Measurements from ENCODE around the gene MAFG. TPM values are rescaled to one million over a fixed set of nuclear protein-coding genes. Genes with fewer than 3 reads are reported as not detected.

Gene MAFG
- total RNA-seq, 1 donor from 2014 or later = 8.1 TPM

GRCh38 chr17:81884968-81885367, 42.6 kb downstream of the MAFG start:
- H3K27ac Mint-ChIP-seq = no peak overlapping the region
- H3K4me3 Mint-ChIP-seq = no peak overlapping the region
- Histone ChIP-seq H3K9me3 (ENCODE audit: low read depth) (no peaks in the 10 kb centered on the region), H4K20me1 (ENCODE audit: low read depth) (peaks cover 9% of the 10 kb centered on the region), H3K36me3 (peaks cover 10% of the 10 kb centered on the region), H3K4me1 (peaks cover 3% of the 10 kb centered on the region), H3K4me2 (no peak overlapping the region), H3K27ac (no peak overlapping the region), H3K27me3 (no peaks in the 10 kb centered on the region), H3F3A (ENCODE audit: low read depth) (peaks cover 11% of the 10 kb centered on the region), H3K9ac (no peak overlapping the region), H3K4me3 (no peak overlapping the region), H3K79me2 (ENCODE audit: low read depth) (peaks cover 31% of the 10 kb centered on the region), H2AFZ (replicated peaks) (no peak overlapping the region)
- no peaks in the 10 kb centered on the region for H3K9me3 Mint-ChIP-seq
- peaks cover 32% of the 10 kb centered on the region for H3K36me3 Mint-ChIP-seq
- no peak for TF ChIP-seq CTCF (IDR thresholded peaks at IDR 0.05)
- no peak for TF ChIP-seq EZH2 (IDR thresholded peaks at IDR 0.05)
- TF ChIP-seq EZH2phosphoT487 (IDR thresholded peaks at IDR 0.05) = no peak
- H3K4me1 Mint-ChIP-seq = peaks cover 10% of the 10 kb centered on the region
- no peak for DNase-seq (ENCODE audit: low spot score)
- H3K27me3 Mint-ChIP-seq (ENCODE audit: insufficient read depth, low read depth) = peaks cover 5% of the 10 kb centered on the region

GRCh38 chr17:81884520-81884919, 43.0 kb downstream of the MAFG start:
- Mint-ChIP-seq H3K9me3 (no peaks in the 10 kb centered on the region), H3K4me3 (no peak overlapping the region), H3K36me3 (peaks cover 34% of the 10 kb centered on the region), H3K4me1 (peaks cover 9% of the 10 kb centered on the region), H3K27ac (no peak overlapping the region), H3K27me3 (ENCODE audit: insufficient read depth, low read depth) (peaks cover 5% of the 10 kb centered on the region)
- no peak for DNase-seq (ENCODE audit: low spot score)
- H3K9ac ChIP-seq = no peak overlapping the region
- peaks cover 26% of the 10 kb centered on the region for H3K79me2 ChIP-seq (ENCODE audit: low read depth)
- H3K9me3 ChIP-seq (ENCODE audit: low read depth) = no peaks in the 10 kb centered on the region
- H3K4me3 ChIP-seq = no peak overlapping the region
- no peak for TF ChIP-seq CTCF (IDR thresholded peaks at IDR 0.05)
- no peak for TF ChIP-seq EZH2phosphoT487 (IDR thresholded peaks at IDR 0.05)
- no peak for TF ChIP-seq EZH2 (IDR thresholded peaks at IDR 0.05)
- H3K4me1 ChIP-seq = no peaks in the 10 kb centered on the region
- no peak overlapping the region for H2AFZ ChIP-seq (replicated peaks)
- no peaks in the 10 kb centered on the region for H3K27me3 ChIP-seq
- peaks cover 6% of the 10 kb centered on the region for H3K36me3 ChIP-seq
- H3K4me2 ChIP-seq = no peak overlapping the region
- no peak overlapping the region for H3K27ac ChIP-seq
- H4K20me1 ChIP-seq (ENCODE audit: low read depth) = peaks cover 4% of the 10 kb centered on the region
- peaks cover 13% of the 10 kb centered on the region for H3F3A ChIP-seq (ENCODE audit: low read depth)

DNA sequence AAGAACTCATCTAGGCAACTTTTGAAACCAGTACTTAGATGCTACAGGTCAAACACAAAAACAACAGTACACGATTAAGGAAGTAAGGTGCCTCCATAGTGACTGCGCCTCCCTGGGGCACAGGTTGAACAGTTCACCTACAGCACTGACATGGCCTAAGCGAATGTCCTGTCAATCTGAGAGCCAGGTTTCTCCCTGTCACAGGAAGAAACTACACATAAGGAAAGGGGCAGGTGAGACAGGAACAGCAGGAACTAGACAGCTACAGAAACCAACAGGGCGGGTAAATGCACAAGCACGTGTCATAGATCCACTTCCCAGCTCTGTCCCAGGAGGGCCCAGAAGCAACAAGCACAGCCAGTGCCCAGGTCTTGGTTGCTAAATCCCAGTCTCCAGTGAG, 48.4 kb downstream of the MAFG start:
- TF ChIP-seq EZH2phosphoT487 (IDR thresholded peaks at IDR 0.05) (no peak), CTCF (IDR thresholded peaks at IDR 0.05) (no peak), EZH2 (IDR thresholded peaks at IDR 0.05) (no peak)
- Histone ChIP-seq H3F3A (ENCODE audit: low read depth) (peaks cover 28% of the 10 kb centered on the region), H3K79me2 (ENCODE audit: low read depth) (no peaks in the 10 kb centered on the region), H3K4me1 (no peaks in the 10 kb centered on the region), H3K4me2 (no peak overlapping the region), H2AFZ (replicated peaks) (no peak overlapping the region), H3K9me3 (ENCODE audit: low read depth) (no peaks in the 10 kb centered on the region), H3K9ac (no peak overlapping the region), H3K36me3 (no peaks in the 10 kb centered on the region), H3K4me3 (no peak overlapping the region), H4K20me1 (ENCODE audit: low read depth) (no peaks in the 10 kb centered on the region), H3K27ac (no peak overlapping the region), H3K27me3 (no peaks in the 10 kb centered on the region)
- H3K36me3 Mint-ChIP-seq = peaks cover 15% of the 10 kb centered on the region
- no peaks in the 10 kb centered on the region for H3K27me3 Mint-ChIP-seq (ENCODE audit: insufficient read depth, low read depth)
- no peaks in the 10 kb centered on the region for H3K4me1 Mint-ChIP-seq
- H3K27ac Mint-ChIP-seq = no peak overlapping the region
- H3K4me3 Mint-ChIP-seq = no peak overlapping the region
- no peak for DNase-seq (ENCODE audit: low spot score)
- H3K9me3 Mint-ChIP-seq = no peaks in the 10 kb centered on the region
